Muscle layer of duodenum (tissue), 2 donors: Measurements from ENCODE around the gene AEBP1.

Experiments
- H3K27ac ChIP-seq: one replicate; pipeline ENCODE4 v1.7.0; 2013; ENCODE audit warnings: mild to moderate bottlenecking, low read length
- H3K27me3 ChIP-seq: one replicate; pipeline ENCODE4 v1.7.0; 2013; ENCODE audit warnings: low read depth, mild to moderate bottlenecking, control low read depth, low read length
- H3K36me3 ChIP-seq, 2 donors: one replicate each; pipeline ENCODE4 v1.7.0; 2013; ENCODE audit warnings: low read length in 2 of 2, control low read depth in 1 of 2, mild to moderate bottlenecking in 1 of 2; ENCODE audit not compliant: insufficient read depth in 2 of 2, control insufficient read depth in 1 of 2
- H3K4me1 ChIP-seq, 2 donors: one replicate each; pipeline ENCODE4 v1.7.0; 2013; ENCODE audit warnings: low read length in 2 of 2, mild to moderate bottlenecking in 2 of 2, control low read depth in 1 of 2, moderate library complexity in 1 of 2; ENCODE audit not compliant: insufficient read depth in 2 of 2, control insufficient read depth in 1 of 2
- H3K4me3 ChIP-seq, 2 donors: one replicate each; pipeline ENCODE4 v1.7.0; 2013; ENCODE audit warnings: low read length in 2 of 2, low read depth in 1 of 2, mild to moderate bottlenecking in 1 of 2
- H3K9me3 ChIP-seq, 2 donors: one replicate each; pipeline ENCODE4 v1.7.0; 2013; ENCODE audit warnings: low read length in 2 of 2, control low read depth in 1 of 2, mild to moderate bottlenecking in 1 of 2; ENCODE audit not compliant: control insufficient read depth in 1 of 2
- donor health status: healthy.

Gene AEBP1

DNA sequence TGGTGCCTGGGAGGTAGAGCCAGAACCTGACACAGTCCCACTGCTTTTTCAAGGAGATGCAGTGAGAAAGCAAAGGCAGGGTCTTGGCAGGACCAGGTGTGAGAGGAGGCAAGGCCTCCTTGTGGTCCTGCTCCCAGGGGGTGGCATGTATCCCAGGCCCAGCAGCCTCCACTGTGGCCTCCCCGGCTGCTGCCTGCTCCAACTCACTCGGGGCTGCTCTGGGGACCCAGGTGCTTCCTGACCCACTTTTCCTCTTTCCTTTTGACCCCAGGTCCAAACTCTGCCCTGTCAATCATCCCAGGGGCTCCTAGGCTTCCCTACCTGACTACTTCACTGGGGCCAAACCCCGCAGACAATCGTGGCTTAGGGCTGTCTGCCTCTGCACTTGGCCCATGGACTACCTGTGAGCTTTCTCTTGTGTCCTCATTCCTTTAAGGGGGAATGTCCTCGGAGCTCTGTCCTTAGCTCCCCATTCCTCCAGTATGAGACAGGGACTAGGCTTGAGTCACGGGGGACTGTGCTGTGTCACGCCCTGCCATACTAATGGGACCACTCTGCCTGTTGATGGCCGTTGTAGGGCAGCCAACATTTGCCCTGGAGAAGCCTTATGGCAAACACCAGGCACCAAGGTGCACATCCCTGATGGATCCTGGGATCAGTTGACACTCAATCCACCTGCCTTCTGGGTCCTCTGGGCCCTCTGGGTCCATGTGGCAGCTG is 1.1 kb upstream of the AEBP1 start:
- no peak overlapping the region for H3K4me3 ChIP-seq
- no peaks in the 10 kb centered on the region for H3K9me3 ChIP-seq
- peaks cover 0 to 8% of the 10 kb centered on the region in 2 donors for H3K36me3 ChIP-seq
- no peaks in the 10 kb centered on the region for H3K4me1 ChIP-seq
- peaks cover 7% of the 10 kb centered on the region for H3K27me3 ChIP-seq
- no peak overlapping the region for H3K27ac ChIP-seq

DNA sequence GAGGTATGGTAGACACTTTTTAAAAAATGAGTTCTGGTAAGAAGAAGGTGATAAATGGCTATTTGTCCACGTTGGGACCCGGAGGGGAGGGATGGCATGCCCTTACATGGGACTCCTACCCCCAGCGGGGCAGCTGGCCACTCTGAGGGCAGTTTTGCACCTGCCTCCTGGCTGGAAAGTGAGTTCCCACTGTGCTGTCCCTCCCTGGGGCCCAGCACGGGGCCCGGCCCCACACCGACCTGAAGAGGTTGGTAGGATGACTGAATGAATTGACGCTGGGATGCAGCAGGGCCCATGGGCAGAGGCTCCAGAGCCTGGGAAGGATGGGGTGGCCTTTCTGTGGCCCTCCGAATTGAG is 601 bp upstream of the AEBP1 start:
- Histone ChIP-seq H3K27ac (no peak overlapping the region), H3K4me1 (no peaks in the 10 kb centered on the region), H3K9me3 (no peaks in the 10 kb centered on the region), H3K4me3 (no peak overlapping the region), H3K27me3 (peaks cover 7% of the 10 kb centered on the region), H3K36me3 (peaks cover 0 to 8% of the 10 kb centered on the region in 2 donors)

DNA sequence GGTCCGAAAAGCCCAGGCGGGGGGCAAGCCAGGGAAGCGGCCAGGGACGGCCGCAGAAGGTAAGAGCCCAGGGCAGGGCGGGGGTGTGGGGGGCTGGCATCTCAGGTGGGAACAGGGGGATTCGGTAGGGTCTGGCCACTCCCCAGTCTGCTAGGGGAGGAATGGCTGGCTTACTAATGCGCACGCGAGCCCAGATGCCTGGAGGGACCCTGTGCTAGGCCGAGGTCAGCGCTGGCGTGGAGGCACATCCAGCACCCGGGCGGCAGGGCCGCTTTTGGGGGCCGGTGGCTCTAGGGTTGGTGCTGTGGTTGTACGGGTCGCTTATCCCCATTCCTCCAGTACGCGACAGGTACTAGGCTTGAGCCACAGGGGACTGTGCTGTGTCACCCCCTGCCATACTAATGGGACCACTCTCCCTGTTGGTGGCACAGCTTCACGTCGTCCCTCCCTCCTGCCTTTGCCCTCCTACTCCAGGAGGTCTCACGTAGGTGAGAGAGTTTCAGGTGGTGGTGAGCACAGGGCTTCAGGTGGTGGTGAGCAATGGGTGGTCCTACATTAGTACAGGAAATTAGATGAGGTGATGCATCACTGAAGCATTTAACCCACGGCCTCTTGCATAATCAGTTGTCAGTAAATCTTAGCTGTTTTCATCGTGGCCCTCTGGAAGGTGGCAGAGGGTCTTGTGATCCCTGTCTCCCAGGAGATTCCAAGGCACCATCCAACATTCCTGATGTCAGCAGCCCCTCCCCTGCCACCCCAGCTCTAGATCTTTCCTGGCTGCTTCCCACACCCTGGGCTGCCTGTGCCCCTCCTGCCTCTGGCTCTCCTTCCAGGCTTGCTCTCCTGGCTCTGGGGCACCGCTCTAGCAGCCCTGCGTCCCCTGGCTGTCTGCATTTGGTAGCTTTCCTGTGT is 971 bp downstream of the AEBP1 start:
- peaks cover 7% of the 10 kb centered on the region for H3K27me3 ChIP-seq
- peak overlapping the region; percentile 83 for H3K27ac ChIP-seq
- H3K36me3 ChIP-seq = peaks cover 0 to 12% of the 10 kb centered on the region in 2 donors
- no peaks in the 10 kb centered on the region for H3K4me1 ChIP-seq
- peak overlapping the region; percentile 64 to 70 for H3K4me3 ChIP-seq
- H3K9me3 ChIP-seq = no peaks in the 10 kb centered on the region

DNA sequence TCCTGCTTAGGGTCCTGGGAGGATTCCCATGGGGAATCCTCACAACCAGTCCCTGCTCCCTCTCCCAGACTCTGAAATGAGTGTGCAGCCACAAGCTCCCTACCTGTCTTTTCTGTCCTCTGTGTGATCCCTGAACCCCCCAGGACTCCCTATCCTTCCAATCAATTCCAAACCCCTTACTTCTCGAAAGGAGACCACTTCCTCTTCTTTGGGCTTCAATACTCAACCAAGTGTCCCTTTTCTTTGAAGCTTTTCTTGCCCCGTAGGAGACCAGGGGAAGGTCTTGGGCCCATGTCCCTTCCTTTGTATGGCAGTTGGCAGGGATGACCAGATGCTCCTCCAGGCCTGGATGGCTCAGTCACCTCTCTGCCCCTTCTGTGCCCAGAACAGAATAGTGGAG is 1.7 kb downstream of the AEBP1 start:
- peak overlapping the region; percentile 83 for H3K27ac ChIP-seq
- peak overlapping the region; percentile 64 to 70 for H3K4me3 ChIP-seq

DNA sequence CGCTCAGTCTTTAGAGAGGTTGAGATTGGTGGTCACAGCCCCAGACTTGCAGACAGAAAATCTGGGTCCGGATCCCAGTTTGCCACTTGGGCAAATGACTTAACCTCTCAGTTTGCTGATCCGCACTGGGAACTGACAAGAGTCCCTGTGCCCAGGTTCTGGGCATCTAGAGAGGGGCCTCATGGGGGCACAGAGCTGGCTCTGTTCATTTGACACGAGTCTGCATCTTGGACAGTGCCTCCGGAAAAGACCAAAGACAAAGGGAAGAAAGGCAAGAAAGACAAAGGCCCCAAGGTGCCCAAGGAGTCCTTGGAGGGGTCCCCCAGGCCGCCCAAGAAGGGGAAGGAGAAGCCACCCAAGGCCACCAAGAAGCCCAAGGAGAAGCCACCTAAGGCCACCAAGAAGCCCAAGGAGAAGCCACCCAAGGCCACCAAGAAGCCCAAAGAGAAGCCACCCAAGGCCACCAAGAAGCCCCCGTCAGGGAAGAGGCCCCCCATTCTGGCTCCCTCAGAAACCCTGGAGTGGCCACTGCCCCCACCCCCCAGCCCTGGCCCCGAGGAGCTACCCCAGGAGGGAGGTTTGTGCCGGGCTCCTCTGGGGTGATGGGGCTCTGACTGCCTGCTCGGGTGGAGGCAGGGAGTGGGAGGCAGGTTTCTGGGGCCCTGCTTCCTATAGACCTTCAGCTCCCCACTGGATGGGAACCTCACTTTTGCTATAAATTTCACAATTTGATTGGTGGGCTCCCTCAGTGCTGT is 2.3 kb downstream of the AEBP1 start:
- H3K36me3 ChIP-seq = peaks cover 0 to 26% of the 10 kb centered on the region in 2 donors
- no peak overlapping the region for H3K27ac ChIP-seq
- H3K9me3 ChIP-seq = no peaks in the 10 kb centered on the region
- peaks cover 7% of the 10 kb centered on the region for H3K27me3 ChIP-seq
- H3K4me1 ChIP-seq = no peaks in the 10 kb centered on the region
- peak overlapping the region in 1 of 2 donors; percentile 70 for H3K4me3 ChIP-seq

More for the DNA sequence above, 1.7 kb downstream of the AEBP1 start:
- H3K36me3 ChIP-seq = peaks cover 0 to 19% of the 10 kb centered on the region in 2 donors
- no peaks in the 10 kb centered on the region for H3K9me3 ChIP-seq
- peaks cover 7% of the 10 kb centered on the region for H3K27me3 ChIP-seq
- no peaks in the 10 kb centered on the region for H3K4me1 ChIP-seq

DNA sequence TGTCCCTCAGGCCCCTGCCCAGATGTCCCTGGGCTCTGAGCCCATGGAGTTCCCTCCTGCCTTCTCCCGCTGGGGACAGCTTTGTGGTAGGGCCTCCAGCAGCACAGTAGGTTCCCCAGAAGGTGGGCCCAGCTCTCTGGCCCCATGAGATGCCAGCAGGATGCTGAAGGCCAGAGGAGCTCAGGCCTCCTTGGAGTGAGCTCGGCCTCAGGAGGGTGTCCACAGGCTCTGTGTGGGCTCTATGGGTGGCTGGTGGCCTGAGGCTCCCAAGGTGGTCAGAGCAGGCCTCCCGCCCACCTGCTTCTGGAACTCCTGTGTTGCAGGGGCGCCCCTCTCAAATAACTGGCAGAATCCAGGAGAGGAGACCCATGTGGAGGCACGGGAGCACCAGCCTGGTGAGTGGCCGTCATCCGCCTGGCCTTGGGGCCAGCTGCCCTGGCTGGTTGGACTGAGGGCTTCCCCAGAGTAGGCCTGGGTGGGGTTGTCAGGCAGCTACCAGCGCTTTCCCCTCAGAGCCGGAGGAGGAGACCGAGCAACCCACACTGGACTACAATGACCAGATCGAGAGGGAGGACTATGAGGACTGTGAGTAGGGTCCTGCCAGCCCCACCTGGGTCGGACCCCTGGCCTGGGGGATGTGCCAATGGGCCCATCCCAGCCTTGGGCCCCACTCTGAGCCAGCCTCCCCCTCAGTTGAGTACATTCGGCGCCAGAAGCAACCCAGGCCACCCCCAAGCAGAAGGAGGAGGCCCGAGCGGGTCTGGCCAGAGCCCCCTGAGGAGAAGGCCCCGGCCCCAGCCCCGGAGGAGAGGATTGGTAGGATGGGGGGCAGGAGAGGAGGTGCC is 3.2 kb downstream of the AEBP1 start:
- Histone ChIP-seq H3K4me3 (no peak overlapping the region), H3K27ac (no peak overlapping the region), H3K36me3 (peaks cover 0 to 34% of the 10 kb centered on the region in 2 donors), H3K27me3 (peaks cover 7% of the 10 kb centered on the region), H3K9me3 (no peaks in the 10 kb centered on the region), H3K4me1 (no peaks in the 10 kb centered on the region)

DNA sequence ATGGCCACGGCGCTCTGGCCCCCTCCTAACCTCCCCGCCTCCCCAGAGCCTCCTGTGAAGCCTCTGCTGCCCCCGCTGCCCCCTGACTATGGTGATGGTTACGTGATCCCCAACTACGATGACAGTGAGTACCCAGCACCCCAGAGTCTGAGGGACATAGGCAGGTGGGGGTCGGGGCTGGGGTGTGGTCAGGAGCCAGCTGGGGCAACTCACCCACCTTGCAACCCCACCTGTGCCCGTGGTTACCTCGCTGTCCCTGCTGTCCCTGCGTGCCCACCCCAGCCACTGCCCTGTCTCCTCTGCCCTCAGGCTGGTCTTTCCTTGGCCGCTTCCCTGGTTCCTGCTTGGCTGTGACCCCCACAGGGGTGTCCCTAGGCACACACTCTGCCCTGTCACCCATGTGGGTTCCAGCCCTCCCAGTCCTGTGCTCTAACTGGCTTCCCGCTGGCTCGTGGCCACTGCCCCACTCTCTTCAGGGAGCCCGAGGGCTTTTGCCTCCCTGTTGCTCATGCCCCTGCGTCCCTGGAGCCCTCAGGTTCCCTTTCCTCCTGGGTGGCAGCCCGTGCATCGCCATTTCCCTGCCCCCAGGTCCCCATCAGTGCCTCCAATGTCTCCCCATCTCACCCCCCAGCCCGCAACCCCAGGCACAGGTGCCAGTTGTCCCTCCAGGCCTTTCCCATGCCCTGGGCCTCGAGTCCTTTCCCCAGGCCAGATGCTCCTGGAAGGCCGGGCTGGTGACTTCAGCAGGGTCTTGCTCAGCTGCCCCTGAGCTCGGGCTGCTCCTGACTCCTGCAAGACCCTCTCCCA is 4.0 kb downstream of the AEBP1 start:
- Histone ChIP-seq H3K4me3 (no peak overlapping the region), H3K4me1 (no peaks in the 10 kb centered on the region), H3K9me3 (no peaks in the 10 kb centered on the region), H3K27me3 (peaks cover 6% of the 10 kb centered on the region), H3K27ac (no peak overlapping the region), H3K36me3 (peaks cover 0 to 39% of the 10 kb centered on the region in 2 donors)

DNA sequence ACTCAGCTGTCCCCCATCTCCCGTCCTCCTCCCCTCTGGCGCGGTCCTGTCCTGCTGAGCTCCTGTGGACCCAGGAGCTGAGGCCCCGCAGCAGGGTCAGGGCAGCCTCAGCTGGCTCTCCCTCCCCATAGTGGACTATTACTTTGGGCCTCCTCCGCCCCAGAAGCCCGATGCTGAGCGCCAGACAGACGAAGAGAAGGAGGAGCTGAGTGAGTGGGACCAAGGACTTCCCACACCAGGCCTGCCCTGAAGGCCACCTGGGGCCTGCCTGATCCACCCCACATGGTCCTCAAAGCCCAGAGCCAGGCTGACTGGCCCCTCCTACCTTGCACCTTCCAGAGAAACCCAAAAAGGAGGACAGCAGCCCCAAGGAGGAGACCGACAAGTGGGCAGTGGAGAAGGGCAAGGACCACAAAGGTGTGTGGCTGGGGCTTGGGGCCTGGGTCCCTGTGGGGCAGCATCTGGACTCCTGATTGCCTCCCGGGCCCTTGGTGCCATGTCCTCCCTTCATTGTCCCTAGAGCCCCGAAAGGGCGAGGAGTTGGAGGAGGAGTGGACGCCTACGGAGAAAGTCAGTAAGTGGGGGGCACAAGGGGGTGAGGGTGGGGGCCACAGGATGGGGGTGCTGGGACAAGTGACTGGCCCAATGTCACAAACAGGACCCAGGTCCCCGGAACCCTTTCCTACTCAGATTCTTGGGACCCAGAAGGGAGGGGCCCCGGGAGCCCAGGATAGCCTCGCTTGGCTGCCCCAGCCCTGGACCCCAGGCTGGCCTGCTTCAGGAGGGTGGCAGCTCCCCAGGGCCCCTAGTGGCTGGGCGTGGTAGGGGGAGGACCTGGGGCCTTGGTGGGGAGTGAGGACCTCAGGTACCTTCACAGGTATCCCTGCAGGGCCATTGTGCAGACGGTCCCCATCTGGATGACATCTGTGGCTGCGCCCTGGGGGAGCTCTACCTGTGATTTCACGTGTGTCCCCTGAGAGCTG is 4.9 kb downstream of the AEBP1 start:
- Histone ChIP-seq H3K27me3 (no peaks in the 10 kb centered on the region), H3K9me3 (no peaks in the 10 kb centered on the region), H3K27ac (no peak overlapping the region), H3K4me1 (no peaks in the 10 kb centered on the region), H3K36me3 (peaks cover 0 to 45% of the 10 kb centered on the region in 2 donors), H3K4me3 (no peak overlapping the region)

DNA sequence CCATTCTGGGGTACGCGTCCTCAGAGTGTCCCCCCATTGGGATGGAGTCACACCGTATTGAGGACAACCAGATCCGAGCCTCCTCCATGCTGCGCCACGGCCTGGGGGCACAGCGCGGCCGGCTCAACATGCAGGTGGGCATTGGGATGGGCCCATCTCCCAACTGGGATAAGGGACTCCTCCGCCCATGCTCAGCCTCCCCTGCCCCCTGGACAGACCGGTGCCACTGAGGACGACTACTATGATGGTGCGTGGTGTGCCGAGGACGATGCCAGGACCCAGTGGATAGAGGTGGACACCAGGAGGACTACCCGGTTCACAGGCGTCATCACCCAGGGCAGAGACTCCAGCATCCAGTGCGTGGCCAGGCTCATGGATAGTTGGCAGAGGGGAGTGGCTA is 5.8 kb downstream of the AEBP1 start:
- Histone ChIP-seq H3K36me3 (peaks cover 2 to 54% of the 10 kb centered on the region in 2 donors), H3K9me3 (no peaks in the 10 kb centered on the region), H3K4me3 (no peak overlapping the region), H3K27me3 (no peaks in the 10 kb centered on the region), H3K27ac (no peak overlapping the region), H3K4me1 (no peaks in the 10 kb centered on the region)
